NCI-H2196 (cell line): Measurements from ENCODE around the gene C1orf159.

ENCODE experiments used
- DNase-seq: peaks from one replicate; lab custom pipeline; 2025; ENCODE audit not compliant: unreplicated experiment; lab: John Stamatoyannopoulos, UW

The C1orf159 gene

DNA sequence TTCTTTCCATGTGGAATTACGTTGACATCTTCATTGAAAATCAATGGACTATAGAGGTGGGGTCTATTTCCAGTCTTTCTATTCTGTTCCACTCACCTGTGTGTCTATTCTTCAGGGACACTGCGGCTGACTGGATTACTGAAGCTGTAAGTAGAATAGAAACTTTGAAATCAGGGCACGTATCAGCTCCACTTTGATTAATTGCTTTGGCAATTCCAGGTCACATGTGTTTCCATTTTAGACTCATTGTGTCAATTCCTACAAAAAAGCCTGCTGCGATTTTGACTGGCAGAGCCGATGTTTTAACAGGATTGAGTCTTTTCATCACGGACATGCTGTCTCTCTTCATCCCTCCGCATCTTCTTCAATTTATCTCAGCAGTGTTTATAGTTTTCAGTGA is 20.9 kb downstream of the C1orf159 start:
- no peak for DNase-seq

DNA sequence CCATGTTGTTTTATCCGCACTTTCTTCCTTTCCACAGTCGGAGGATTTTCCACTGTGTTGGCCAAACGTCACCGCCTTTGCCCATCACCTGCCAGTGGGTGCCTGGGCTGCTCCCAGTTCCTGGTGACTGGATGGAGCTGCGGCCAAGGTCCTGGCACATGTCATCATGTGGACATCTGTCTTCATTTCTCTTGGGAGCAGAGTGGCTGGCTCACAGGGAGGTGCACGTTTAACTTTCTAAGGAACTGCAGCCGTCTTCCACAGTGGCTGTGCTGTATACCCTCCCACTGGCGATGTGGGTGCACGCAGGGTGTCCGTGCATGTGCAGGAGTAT is 22.3 kb downstream of the C1orf159 start:
- DNase-seq, result no peak

DNA sequence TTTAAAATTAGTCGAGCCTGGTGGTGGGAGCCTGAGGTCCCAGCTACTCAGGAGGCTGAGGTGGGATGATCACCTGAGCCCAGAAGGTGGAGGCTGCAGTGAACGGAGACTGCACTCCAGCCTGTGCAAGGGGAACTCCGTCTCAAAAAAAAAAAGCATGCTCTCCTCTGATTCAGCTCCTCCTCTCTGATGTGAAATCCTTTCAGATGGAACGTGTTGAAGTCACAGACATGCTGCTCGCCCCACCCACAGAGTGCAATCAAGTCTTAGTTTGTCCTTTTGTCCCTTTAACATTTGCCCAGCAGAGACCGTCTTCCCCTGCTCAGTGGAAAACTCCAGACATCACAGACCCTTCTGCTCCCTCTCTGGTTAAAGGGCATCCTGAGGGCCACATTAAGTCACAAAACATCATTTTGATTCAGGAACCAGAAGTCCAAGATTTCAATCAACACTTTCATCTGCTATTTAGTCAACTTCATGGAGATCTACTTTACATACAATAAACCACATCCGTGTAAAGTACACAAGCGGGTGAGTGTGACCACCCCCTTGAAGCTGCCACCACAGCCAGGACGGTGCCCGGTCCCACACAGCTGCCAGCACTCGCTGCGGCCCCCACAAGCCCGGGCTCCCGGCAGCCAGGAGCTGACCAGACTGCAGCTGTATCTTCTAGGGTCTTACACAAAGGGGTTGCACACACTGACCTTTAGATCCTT is 22.8 kb downstream of the C1orf159 start:
- no peak for DNase-seq

DNA sequence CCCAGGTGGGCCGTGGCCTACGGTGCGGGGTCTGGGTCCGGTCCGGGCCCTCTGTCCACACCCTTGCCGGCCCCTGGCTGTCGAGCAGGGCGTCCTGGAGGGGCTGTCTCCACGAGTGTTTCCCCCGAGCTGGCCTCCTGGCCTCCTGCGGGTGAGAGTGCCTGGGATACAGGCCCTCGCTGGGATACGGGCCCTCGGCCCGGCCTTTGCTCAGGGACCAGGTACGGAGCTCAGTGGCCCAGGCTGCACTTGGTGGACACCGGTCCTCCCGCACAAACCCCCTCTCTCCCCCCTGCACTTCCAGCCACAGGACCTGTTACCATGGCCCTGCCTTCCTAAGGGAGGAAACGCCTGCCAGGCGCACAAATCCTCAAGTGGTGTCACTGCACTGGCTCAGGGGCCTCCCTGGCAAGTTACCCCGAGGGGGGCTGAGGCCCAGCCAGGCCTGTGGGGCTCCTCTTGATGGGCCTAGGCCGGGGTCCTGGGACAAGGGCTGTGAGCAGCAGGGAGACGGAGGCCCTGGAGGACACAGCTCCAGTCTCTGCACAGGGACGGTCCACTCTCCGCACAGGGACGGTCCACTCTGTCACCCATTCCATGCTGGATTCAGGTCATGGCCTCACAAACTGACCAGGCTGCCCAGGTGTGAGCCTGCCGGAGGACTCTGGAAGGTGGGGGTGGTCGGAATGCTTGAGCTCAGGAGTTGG is 23.6 kb downstream of the C1orf159 start:
- DNase-seq, result no peak

DNA sequence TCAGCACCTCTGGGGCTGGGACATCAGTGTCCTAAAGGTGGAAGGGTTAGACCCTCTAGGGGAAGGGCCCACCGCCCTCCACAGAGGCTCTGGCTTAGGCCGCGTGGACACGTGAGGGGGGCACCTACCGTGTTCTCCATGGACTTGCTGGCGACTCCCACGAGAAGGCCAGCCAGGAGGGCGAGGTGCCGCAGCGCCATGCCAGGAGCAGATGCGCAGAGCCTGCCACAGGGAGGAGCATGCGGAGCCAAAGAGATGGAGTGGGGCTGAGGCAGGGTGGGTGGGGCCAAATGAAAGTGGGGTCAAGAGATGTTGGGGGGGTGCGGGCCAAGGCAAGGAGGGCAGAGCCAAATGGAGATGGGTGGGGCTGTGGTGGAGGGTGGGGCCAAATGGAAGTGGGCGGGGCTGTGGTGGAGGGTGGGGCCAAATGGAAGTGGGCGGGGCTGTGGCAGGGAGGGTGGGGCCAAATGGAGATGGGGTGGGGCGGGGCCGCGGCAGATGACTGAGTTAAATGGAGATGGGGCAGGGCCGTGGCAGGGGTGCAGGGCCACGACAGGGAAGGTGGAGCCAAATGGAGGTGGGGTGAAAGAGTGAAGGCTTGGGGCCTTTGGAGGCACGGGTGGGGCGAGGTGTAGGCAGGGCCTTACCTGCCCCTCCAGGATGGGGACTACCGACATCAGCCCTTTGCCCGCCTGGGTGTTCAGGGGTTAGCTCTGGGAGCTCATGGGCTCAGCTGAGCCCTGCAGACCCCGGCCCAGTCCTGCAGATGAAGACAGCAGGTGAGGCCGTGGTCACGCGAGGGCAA is 24.3 kb downstream of the C1orf159 start:
- DNase-seq, result no peak

DNA sequence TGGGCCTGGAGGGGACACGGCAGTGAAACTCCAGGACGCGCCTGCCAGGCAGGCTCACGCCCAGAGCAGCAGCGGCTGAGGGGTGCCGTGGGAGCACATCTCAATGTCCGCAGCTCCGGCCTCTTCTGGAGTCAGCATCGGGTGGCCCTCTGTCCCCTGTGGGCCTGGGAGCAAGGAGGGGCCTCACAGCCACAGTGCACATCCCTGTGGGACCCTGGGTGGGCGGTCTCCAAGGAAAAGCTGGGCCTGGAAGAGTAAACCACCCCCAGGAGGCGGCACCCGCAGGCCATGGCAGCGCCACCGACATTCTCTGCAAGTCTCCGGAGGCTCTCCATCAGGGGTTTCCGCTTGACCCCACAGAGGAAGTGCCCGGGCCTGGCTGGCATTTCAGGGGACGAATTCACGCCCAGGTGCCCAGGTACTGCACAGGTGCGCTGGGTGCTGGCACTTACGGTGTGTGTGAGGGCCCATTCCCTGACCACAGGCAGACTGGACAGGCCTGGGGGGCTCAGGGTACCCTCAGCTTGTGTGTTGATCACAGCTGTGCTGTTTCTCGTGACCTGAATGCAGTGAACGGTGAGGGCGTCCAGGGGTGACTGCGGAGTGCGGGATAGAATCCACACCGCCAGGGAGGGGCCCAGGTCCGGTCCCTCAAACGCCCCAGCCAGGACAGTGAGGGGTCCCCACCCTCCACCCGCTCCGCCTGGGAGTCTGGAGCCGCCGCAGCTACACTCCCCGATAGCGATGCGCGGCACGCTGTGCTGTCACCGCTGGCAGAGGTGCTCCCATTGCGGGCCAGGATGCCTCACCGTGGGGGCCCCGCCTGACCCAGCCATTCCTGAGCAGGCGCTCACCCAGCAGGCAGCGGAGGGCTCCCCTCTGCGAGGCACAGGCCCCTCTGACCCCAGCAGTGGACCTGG is 25.2 kb downstream of the C1orf159 start:
- DNase-seq, result no peak

DNA sequence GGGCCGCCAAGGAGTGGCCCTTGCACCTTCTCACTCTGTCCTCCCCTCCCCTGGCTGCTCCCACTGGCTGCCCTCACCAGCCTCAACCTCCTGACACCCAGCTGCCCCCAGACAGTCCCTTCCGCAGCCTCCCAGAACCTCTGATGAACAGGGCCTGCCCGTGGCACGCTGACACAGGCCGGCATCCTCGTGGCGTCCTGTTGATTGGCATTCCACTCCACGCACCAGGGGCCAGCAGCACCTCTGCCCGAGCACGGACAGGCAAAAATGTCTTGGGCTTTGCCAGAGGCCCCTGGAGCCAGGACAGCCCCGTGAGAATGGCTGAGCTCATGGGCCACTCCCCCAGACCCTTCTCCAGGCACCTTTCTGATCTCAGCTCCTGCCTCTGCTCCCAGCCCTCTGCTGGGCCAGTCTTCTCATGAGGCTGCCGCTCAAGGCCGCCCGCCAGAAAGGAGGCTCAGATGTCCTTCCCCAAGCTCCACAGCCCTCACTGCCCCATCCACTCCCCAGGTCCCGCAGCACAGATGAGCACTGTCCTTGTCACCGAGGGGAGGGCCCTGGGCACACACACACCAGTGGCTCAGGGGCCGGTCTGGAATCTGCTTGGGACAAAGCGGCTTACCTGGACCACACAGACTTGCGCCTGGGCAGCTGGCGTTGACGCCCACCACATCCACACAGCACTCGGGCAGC is 26.0 kb downstream of the C1orf159 start:
- no peak for DNase-seq

DNA sequence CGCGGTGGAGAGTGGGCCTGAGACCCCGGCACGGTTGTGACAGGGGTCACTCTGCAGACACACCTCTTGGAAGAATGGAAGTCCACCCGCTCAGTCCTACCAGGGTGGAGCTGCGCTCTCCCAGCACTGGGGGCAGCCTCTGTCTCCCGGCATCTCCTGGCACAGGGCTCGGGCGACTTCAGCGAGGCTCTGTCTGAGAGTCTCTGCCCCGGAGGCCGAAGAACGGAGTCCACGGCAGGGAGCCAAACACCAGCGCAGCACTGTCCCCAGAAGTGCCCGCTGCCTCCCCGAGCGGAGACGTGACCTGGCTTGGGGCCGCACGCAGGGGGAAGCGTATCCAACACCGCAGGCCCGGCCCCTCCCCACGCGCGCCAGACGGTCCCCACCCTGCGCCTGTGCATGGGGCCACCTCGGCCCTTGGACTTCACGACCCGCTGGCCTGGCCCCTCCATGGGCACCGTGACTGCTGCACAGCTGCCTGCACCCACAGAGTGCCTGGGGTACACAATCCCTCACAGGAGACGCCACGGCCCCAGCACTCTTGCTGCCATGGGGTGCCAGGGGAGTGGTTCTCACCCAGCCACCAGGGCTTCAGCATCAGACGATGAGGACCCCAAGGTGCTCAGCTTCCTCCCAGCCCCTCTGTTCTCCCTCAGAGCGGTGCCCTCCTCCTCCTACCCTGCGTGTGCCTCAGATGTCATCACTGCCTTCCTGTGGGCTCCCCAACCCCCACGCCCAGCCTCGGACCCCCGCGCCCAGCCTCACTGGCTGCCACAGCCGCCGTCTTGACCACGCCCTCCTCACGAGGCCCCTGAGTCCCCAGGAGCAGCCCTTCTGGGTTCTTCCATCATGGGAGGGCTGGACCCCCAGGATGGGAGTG is 26.8 kb downstream of the C1orf159 start:
- no peak for DNase-seq

DNA sequence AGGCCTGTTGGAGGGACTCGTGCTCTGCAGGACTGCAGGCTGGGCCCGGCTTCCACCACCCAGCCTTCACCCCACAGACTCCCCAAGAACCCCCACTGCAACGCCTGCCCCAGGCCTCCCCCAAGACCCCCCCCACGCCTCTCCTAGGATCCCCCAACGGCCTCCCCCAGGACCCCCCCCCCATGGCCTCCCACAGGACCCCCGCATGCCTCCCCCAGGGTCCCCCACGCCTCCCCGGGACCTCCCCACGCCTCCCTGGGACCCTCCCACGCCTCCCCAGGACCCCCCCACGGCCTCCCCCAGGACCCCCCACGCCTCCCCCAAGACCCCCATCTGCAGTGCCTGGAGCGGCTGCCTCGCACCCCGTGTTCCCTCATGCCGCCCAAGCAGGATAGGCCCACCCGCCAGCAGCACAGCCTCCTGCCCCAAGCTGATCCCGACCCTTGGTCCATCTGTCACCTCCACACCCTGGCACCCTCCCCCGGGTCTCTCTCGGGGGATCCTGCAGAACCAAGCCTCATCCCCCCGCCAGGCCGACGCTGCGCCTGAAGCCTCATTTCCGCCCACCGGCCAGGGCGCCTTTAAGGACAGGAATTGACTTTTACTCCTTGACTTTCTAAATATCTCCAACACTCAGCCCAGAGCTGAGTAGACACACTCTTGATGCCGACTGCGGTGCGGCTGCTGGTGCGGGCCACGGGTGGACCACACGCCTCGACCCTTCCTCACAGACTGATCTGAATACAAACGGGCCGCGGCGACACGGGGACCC is 27.7 kb downstream of the C1orf159 start:
- DNase-seq, result no peak

DNA sequence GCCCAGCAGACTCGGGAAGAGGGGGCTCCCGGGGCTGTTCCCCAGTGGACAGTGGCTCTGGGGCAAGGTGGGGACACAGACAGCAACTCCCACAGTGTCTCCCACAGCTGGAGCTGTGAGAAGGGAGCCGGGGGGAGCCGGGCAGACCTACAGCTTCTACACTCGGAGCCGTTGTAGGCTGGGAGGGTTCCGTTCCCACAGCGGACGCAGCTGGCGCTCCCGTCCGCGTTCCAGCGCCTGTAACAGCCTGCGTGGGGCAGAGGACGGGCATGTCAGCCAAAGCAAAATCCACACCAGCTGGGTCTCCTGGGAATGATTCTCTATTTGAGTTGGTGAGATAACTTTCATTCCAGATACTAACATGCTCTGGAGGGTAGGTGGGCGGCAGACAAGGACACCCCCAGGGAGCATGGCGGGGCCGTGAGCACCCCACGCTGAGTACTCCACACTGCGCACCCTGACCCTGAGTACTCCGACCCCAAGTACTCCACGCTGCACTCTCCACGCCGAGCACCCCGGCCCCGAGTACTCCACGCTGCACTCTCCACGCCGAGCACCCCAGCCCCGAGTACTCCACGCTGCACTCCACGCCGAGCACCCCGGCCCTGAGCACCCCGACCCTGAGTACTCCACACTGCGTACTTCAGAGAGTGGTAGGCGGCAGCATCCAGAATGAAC is 28.4 kb downstream of the C1orf159 start:
- DNase-seq, result no peak

DNA sequence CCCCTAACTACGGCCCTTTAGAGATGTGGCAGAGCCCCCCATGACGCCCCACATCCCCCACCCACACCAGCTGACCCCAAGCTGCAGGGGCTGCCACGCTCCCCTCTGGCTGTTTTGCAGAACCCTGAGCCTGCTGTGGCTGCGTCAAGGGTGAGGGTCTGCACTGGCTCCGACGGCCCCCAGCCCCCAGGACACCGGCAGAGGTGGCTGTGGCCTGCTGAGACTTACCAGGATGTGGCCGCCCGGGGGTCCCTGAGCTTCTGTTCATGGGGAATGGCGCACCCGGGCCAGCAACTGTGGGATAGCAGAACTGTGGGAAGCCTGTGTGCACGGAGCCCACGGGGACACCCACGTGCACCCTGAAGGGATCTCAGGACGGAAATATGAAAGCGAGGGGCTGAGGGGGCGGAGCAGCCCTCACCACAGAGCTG is 29.0 kb downstream of the C1orf159 start:
- no peak for DNase-seq

DNA sequence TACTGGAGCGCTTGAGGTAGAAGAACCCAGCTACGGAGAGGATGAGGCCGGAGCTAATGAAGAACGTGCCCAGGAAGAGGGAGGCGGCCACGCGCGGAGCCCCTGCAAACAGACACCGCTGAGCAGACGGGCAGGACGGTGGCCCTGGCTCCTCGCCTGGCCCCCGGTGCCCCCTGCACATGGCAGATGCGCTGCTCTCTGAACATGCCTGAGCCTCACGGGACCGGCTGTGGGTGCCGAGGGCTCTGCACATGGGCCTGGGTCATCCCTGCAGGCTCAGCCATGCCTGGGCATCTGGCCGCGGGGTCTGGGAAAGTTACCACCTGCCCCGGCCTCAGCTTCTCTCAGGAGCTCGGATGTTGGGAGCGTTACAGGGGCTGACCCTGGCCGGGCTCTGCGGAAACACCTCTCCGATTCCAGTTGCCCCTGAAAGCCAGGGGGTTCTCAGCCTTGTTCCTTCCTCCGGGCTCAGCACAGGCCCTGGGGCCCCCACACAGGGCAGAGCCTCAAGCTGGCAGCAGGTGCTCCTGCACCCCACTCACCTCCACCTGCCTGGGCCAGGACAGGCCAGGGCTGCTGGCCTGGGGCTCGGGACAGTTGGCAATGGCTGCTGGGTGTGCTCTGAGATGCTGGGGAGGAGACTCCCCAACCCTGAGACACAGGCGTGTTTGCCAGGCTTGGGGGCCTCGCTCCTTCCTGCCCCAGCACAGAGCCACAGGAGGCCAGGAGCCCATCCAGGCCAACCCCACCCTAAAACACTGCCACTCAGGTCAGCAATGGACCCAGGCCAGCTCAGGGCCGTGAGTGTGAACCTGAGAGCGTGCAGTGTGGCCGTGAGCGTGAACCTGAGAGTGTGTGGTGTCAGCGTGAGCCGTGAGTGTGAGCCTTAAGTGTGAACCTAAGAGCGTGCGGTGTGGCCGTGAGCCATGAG is 29.7 kb downstream of the C1orf159 start:
- no peak for DNase-seq

DNA sequence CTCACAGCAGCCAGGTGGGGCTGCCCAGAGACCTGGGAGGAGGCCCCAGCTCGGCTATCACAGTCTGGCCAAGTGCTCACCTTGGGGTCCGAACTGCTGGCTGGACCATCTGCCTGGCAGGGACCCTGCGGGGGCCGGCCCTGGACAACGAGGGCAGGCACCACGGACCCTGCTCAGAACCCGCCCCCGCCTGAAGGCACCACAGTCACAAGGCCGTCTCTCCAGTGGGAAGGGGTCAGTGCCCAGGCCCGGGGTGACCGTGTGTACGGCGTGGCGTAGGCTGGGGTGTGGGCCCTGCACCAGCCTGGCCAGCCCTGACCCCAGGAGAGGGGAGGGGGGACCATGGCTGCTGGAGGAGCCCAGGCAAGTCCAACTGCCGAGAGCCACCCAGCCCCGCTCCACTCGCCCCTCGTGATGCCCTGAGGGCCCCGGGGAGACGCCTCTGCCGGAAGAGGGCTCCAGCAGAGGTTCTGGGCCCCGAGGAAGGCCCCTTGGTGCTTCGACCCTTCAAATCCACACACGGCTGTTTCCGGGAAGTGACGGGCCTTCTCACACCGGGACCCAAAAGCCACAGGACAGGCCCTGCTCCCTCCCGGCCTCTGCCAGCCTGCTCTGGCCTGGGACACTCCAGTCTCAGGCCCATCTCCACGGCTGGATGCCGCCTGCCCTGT is 30.6 kb downstream of the C1orf159 start:
- no peak for DNase-seq

DNA sequence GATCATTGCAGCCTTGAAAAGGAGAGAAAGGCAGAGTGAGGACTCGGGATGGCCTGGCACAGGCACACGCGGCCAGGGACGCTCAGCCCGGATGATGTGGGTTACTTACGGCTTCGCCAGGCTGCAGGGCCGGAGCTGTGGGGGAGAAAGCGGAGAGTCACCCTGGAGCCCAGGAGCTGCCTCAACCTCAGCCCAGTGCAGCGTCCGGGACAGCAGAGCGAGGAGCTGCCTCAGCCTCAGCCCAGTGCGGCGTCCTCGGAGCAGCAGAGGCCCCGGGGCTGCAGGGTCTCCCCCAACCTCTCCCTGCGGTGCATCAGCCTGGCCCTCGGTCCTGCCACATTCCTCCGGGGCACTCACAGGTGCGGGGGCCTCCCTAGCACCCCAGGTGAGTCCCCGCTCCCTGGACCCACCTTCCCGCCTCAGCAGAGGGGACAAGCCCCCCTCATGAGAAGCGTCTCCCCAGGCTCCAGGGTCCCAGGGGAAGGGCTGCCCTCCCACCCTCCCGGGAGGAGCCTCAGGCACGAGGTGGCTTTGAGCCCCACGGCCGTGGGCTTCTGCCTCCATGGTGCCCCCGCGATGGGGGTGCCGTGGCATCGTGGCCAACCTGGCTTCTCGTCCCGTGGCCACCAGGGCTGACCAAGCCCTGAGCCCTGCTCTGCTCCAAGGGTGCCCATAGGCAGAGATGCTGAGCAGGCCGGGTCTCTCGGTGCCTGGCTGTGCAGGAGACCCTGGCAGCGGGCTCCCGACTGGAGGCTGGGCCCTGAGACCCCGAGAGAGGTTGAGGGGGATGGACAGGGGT is 31.3 kb downstream of the C1orf159 start:
- no peak for DNase-seq
